HG03159 (cell line): ENCODE data around the gene PTGER1.
"Not testable (repeated sequence)": the region's sequence is repeated elsewhere in the genome, so short reads cannot be mapped to it uniquely, and the experiment has no call there.

Source experiments
- ATAC-seq: cut with Tn5 transposase; IDR thresholded peaks from one replicate; pipeline ENCODE4 v1.9.1; 2021; ENCODE audit warnings: mild to moderate bottlenecking, moderate library complexity; ENCODE audit not compliant: unreplicated experiment

PTGER1 gene

DNA sequence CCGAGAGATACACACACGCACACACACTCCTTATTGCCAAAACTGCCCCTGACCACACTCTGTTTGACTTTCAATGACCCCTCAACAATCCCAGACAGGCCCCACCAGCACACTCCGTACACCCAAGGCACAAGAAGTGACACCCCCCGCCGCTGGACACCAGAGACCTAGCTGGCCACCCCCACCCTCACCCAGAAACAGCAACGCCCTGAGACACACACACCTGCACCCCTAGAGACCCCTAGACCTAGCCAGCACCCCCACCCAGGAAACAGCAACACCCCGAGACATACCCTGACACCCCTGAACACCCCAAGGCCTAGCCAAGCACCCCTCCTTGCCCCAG, 1.1 kb upstream of the PTGER1 start:
- no peak for ATAC-seq

DNA sequence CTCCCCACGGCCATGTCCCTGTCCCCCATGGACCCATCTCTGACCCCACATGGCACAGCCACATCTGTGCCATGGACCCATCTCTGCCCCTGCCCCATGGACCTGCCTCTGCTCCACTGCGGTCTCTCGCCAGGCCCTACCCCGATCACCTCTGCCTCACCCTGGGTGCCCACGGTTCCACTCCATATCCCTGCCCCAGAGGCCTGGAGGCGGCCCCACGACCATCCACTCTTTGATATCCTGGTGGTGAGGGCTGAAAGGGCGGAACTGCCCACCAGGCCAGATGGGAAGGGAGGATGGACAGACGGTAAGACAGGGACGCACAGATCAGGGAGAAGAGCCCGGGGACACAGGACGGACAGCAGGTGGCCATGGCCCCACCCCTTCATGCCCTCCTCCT, 327 bp downstream of the PTGER1 start:
- ATAC-seq: no peak

DNA sequence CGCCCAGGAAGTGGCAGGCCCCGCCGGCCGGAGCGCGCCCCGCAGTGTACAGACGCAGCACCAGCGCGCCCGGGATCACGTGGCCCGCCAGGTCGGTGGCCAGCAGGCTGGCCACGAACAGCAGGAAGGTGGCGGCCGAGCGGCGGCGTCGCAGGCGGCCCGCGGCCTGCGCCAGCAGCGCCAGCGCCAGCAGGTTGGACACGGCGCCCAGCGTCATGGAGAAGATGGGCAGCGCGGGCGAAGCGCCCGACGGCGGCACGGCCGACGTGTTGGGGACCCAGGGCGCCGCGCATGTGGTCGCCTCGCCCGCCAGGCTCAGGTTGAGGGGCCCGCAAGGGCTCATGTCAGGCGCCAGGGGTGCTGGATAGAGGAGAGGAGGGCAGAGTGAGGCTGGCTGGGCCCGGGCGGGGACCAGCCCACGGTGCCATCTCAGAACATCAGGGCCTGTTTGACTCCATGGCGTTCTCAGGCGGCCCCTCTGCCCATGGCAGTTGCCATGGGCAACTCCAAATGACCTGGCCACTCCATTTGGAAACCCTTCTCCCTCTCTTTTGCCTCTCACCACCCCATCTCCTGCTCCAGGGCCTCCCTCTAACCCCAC, 1.1 kb downstream of the PTGER1 start:
- ATAC-seq: no peak

DNA sequence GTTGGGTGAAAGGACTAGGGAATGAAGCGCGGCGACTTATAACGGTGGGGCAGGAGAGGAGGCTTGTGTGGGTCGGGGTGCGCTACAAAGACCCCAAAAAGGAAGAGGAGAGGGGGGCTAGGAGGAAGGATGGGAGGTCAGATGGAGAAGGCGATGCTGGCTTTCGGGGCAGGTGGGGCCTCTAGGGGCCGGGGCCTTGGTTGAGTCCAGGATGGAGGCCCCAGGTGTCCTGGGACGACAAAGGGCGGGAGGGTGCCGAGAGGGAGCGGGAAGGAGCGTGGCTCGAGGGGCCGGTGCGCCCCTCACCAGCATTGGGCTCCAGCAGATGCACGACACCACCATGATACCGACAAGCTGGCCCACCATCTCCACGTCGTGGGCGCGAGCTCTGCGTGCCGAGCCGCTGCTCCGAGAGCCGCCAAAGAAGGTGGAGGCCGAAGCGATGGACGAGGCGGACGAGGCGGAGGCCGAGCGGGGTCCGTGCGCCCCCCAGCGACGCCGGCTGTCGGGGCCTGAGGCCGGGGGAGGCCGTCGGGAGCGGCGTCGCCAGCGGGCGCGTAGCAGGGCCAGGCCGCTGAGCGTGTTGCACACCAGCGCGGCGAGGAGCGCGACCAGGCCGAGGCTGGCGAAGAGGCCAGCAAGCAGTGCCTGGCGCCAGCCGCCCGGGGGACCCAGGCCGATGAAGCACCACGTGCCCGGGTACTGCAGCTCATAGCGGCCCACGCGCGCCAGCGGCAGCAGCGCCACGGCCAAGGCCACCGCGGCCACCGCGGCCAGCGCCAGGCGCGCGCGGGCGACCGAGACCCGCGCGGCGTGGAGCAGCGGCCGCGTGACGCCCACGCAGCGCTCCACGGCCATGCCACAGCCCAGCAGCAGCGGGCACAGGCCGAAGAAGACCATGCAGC, 1.8 kb downstream of the PTGER1 start:
- no peak for ATAC-seq

DNA sequence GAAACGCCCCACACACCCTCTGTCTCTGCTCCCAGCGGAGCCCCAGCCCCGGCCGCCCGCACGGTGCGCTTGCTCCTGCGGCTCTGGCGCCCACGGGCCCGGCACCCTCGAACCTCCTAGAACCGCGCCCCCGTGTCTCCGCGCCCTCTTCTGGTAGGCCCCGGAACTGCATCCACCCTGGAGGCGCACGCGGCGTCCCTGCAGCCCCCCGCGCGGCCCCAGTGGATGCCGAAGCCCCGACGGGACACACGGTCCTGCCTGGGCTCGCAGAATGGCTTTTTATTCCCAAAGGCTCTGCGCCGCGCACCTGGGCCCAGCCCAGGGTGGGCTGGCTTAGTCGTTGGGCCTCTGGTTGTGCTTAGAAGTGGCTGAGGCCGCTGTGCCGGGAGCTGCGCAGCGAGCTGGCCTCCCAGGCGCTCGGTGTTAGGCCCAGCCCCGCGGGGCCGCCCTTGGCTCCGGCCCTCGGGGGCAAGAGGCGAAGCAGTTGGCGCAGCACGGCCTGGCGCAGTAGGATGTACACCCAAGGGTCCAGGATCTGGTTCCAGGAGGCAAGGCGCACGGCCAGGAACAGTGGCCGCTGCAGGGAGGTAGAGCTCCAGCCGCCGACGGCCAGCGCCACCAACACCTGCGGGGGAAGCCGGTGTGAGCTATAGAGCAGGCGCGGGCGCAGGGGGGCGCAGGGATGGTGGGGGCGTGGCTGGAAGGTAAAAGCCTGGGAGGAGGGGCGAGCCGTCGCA, 2.8 kb downstream of the PTGER1 start:
- no peak for ATAC-seq

DNA sequence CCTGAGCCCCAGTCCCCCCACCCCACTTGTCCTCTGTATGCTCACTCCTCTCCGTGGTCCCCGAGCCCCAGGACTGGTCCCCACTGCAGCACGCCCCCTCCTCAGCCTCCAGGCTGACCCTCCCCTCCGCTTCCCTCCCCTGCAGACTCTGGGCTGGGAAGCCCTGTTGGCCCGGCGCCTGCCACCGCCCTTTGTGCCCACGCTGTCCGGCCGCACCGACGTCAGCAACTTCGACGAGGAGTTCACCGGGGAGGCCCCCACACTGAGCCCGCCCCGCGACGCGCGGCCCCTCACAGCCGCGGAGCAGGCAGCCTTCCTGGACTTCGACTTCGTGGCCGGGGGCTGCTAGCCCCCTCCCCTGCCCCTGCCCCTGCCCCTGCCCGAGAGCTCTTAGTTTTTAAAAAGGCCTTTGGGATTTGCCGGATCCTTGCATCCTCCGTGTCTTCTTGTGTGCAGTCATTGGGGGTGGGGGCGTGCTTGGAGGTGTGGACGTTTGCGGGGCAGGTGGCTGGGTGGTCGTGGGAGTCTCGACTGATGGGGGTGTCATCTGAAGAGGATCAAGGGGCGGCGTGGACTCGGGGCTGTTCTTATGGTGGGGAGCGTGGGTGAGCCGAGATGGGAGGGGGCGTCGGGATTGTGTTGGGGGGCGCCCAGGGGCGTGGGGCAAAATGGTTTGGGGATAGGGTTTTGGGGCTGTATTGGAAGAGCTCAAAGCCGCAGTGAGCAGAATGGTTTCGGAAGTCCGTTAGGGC, 3.5 kb downstream of the PTGER1 start:
- no peak for ATAC-seq

DNA sequence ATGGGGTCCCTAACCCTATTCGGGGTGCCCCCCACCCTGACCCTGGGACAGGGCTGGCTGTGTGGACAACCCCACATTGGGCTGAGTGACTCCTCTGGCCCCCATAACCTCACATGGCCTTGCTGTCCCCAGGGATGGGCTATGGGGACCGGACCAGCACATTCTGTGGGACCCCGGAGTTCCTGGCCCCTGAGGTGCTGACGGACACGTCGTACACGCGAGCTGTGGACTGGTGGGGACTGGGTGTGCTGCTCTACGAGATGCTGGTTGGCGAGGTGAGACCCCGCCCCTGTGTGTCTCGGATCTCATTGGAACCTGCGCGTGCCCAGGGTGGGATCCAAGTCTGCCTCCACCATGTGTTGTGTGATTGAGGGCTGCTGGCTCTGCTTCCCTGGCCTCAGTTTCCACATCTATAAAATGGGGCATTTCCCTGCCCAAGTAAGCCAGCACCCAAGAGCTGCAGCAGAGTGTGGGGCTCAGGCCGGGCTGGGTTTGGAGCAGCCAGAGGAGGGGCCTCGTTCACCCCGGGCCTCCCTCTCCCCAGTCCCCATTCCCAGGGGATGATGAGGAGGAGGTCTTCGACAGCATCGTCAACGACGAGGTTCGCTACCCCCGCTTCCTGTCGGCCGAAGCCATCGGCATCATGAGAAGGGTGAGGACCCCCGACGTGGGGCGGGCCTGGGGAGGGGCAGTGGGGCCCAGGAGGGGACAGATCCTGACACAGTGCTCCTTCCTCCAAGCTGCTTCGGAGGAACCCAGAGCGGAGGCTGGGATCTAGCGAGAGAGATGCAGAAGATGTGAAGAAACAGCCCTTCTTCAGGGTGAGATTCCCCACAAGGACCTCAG, 4.9 kb downstream of the PTGER1 start:
- no peak for ATAC-seq

DNA sequence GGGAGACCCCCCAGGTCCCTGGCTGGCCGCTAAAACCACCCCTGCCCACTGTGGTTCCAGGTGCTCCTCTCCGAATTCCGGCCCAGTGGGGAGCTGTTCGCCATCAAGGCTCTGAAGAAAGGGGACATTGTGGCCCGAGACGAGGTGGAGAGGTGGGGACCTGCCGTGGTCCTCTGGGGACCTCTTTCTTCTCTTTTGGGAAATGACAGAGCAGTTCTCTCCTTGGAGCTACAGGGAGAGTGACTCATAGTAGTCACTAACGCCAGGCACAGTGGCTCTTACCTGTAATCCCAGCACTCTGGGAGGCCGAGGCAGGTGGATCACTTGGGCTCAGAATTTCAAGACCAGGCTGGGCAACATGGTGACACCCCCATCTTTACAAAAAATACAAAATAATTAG, 7.3 kb downstream of the PTGER1 start:
- no peak for ATAC-seq

DNA sequence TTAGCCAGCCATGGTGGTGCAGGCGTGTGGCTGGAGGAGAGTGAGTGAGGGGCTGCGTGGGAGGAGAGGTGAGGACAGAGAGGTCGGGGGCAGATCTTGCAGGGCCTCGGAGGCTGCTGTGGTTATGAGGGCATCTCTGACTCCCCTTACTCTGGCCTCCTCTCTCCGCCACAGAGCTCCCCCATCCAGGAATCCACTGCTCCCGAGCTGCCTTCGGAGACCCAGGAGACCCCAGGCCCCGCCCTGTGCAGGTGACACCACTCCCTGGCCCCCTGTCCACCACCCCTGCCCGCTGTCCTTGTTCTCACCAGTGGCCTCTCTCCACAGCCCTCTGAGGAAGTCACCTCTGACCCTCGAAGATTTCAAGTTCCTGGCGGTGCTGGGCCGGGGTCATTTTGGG, 7.8 kb downstream of the PTGER1 start:
- no peak for ATAC-seq

DNA sequence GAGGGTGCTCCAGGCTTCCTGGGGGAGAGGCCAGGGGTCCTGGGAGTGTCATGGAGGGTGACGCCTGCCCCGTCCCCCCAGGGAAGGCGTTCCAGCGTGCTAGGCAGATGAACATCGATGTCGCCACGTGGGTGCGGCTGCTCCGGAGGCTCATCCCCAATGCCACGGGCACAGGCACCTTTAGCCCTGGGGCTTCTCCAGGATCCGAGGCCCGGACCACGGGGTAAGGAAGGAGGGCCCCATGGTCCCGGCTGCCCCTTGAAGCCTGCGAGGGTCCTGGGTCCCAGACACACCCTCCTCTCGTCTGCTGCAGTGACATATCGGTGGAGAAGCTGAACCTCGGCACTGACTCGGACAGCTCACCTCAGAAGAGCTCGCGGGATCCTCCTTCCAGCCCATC, 11.4 kb downstream of the PTGER1 start:
- no peak for ATAC-seq

DNA sequence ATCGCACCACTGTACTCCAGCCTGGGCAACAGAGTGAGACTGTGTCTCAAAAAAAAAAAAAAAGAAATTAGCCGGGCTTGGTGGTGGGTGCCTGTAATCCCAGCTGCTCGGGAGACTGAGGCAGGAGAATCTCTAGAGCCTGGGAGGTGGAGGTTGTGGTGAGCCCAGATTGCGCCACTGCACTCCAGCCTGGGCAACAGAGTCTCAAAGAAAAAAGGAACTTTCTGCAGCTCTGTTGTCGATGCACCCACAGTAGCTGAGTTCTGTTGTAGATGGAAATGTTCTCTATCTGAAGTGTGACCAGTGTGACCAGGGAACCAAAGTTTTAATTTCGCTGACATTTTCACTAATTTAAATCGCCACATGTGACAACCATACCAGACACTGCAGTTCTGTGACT, 12.8 kb downstream of the PTGER1 start:
- ATAC-seq: not testable (repeated sequence)

DNA sequence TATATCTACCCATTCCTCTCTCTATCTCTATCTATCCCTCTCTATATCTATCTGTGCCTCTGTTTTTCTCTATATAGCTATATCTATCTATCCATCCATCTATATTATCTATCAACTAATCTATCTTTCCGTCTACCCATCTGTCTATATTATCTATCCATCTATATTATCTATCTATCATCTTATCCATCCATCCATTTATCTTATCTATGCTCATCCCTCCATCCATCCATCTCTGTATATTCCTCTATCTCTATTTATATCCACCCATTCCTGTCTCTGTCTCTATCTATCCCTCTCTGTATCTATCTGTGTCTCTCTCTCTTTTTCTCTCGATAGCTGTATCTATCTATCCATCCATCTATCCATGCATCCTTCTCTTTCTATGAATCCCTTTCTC, 14.2 kb downstream of the PTGER1 start:
- ATAC-seq: no peak

DNA sequence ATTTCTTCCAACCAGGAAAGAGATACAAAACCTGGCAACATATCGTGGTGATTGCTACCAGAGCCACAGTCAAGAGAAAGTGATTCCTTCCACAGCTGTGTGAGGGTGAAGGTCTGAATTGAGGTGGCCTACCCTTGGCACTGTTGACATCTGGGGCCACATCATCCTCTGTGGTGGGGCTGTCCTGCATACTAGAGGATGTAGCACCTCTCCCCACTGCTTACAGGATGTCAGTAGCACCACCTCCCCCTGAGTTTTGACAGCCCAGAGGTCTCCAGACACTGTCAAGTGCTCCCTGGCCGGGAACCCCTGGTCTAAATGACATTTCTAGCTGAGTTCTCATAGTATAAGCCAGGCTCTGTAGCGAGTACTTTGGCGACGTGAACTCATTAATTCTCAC, 15.5 kb downstream of the PTGER1 start:
- ATAC-seq: no peak

DNA sequence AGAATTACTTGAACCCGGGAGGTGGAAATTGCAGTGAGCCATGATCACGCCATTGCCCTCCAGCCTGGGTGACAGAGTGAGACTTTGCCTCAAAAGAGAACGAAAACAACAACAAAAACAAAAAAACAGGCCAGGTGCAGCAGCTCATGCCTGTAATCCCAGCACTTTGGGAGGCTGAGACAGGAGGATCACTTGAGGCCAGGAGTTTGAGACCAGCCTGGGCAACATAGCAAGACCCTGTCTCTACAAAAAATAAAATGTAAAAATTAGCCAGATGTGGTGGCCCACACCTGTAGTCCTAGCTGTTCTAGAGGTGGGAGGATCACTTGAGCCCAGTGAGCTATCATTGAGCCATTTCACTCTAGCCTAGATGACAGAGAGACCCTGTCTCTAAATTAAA, 22.9 kb downstream of the PTGER1 start:
- not testable (repeated sequence) for ATAC-seq

DNA sequence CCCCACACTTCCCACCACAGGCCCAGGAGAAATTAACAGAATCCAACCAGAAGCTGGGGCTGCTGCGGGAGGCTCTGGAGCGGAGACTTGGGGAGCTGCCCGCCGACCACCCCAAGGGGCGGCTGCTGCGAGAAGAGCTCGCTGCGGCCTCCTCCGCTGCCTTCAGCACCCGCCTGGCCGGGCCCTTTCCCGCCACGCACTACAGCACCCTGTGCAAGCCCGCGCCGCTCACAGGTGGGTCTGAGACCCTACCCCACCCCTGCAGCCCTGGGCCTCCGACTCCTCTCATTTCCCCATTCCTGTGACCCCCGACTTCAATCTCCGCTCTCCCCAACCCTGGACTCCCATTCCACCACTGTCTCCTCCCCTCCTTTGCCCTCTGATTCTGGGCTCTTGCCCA, 24.3 kb downstream of the PTGER1 start:
- no peak for ATAC-seq

DNA sequence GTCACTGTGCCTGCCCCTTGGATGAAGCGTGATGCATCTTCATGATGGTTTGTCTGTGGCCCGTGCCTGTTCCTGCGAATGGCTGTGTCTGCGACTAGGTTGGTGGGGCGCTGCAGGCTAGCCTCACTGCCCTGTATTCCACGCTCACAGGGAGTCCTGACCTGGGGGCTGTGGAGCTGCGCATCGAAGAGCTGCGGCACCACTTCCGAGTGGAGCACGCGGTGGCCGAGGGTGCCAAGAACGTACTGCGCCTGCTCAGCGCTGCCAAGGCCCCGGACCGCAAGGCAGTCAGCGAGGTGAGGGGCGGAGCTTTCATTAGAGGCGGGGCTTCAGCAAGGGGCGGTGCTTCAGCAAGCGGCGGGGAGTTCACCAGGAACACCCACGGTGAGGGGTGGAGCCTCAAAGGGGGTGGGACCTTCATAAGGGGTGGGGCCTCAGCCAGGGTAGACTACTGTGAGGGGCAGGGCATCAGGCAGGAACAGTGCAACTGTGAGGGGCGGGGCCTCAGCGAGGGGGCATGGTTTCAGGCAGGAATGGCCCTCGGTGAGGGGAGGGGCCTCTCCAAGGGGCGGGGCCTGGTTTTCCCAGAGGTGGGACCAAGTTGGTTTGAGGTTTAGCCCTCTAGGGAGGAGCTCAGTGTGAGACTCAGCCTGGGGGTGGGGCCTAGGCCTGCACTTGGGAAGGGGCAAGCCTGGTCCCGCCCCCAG, 24.8 kb downstream of the PTGER1 start:
- ATAC-seq: no peak

DNA sequence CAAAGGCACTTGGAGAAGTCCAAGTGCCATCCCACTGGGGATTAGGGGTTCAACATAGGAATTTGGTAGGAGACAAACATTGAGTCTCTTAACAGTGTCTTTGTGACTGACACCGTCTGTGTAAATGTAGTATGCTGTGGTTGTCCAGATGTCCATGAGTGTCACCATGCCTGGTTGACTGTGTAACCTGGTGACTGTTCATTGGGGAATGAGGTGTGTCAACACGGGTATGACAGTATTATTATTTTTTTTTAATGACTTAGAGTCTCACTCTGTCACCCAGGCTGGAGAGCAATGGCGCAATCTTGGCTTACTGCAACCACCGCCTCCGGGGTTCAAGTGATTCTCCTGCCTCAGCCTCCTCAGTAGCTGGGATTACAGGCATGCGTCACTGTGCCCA, 25.8 kb downstream of the PTGER1 start:
- ATAC-seq: no peak

DNA sequence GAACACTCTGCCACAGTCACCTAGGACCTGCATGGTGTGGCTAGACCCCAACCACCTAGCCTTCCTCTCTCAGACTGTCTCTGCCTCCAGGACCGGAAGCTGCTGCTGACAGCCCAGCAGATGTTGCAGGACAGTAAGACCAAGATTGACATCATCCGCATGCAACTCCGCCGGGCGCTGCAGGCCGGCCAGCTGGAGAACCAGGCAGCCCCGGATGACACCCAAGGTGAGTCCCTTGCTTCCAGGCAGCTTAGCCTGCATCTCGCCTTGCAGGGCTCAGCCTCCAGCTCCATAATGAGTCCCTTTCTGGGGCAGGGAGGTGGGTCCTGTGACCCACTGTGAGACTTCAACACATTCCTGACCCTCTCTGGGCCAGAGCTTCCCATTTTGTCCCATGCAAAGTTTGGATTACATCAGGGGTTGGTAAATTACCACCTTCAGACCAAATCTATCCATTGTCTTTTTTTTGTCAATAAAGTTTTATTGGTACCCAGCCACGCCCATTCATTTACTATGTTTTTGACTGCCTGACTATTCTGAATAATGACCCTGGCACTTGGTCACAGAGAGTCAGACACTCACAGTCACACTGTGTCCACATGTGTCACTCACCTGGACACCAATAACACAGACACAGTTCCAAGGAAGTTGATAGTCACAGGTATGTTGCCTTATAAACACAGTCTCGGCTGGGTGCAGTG, 28.7 kb downstream of the PTGER1 start:
- ATAC-seq: no peak

DNA sequence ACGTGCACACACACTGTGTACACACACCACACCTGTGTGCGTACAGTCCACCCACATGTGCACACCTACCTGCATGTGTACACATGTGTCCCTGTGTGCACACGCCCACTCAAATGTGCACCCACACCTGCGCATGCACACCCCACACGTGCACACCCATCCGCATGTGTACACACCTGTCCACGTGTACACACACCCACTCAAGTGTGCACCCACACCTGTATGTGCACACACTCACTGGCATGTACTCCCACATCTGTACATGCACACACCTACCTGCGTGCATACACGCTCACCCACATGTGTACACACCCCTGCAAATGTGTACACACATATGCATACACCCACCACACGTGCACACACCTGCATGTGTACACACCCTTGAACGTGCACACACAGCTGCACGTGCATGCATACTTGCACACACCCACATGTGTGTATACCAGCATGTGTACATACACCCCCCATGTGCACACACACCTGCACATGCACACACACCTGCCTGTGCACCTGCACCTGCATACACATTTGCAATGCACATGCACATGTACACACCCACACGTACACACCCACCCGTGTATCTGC, 31.4 kb downstream of the PTGER1 start:
- ATAC-seq: no peak
